K562 (cell line): Measurements from ENCODE around the gene TSPAN14. TPM values are rescaled to one million over a fixed set of nuclear protein-coding genes. Genes with fewer than 3 reads are reported as not detected.

Experiments
- ASH1L ChIP-seq: fragments of 450-650 bp; IDR thresholded peaks from 2 replicates; pipeline ENCODE4 v1.6.1; 2018; ENCODE audit warnings: borderline replicate concordance, mild to moderate bottlenecking, low read depth; ENCODE audit not compliant: partially characterized antibody
- BRD4 ChIP-seq: fragments of 200-600 bp; sonication (generic); IDR thresholded peaks from 2 replicates; pipeline ENCODE4 v1.6.1; 2017; ENCODE audit warnings: inconsistent platforms
- BRF1 ChIP-seq: IDR thresholded peaks from 3 replicates; pipeline ENCODE4 v1.6.1; 2011; ENCODE audit warnings: borderline replicate concordance, mild to moderate bottlenecking; ENCODE audit not compliant: insufficient read length; ENCODE audit errors: extremely low read depth
- CAMTA2 ChIP-seq: fragments of 250-450 bp; sonication (Bioruptor Pico); conservative IDR thresholded peaks from 2 replicates; pipeline ENCODE4 v1.5.1; 2022
- CBX5 ChIP-seq: IDR thresholded peaks from 2 replicates; pipeline ENCODE4 v1.6.1; 2014; ENCODE audit warnings: low read depth, borderline replicate concordance
- CHD4 ChIP-seq: fragments of 200-600 bp; sonication (generic); IDR thresholded peaks from 3 replicates; pipeline ENCODE4 v1.6.1; 2012; ENCODE audit warnings: low read depth, mild to moderate bottlenecking, mixed read lengths, low read length, inconsistent platforms; ENCODE audit not compliant: insufficient read depth, insufficient replicate concordance, poor library complexity, severe bottlenecking
- COPS2 ChIP-seq: fragments of 450-650 bp; conservative IDR thresholded peaks from 2 replicates; pipeline ENCODE4 v1.6.1; 2016; ENCODE audit warnings: mild to moderate bottlenecking, moderate library complexity
- FOXP1 ChIP-seq: sonication (generic); formaldehyde crosslinking; IDR thresholded peaks from 2 replicates; pipeline ENCODE4 v1.8.0; 2022; ENCODE audit warnings: mild to moderate bottlenecking, missing genetic modification reagents
- GTF2E2 ChIP-seq: fragments of 200-800 bp; sonication (Bioruptor generic); IDR thresholded peaks from 2 replicates; pipeline ENCODE4 v1.6.1; 2016; ENCODE audit warnings: missing genetic modification characterization, missing compliant biosample characterization
- HMG20A ChIP-seq: fragments of 450-650 bp; formaldehyde crosslinking; conservative IDR thresholded peaks from 2 replicates; pipeline ENCODE4 v1.4.0; 2020; ENCODE audit warnings: mild to moderate bottlenecking, mixed read lengths
- HSF4 ChIP-seq: fragments of 250-450 bp; sonication (Bioruptor Pico); IDR thresholded peaks from 2 replicates; pipeline ENCODE4 v2.1.2; 2022; ENCODE audit warnings: mild to moderate bottlenecking, moderate library complexity, borderline replicate concordance
- MTA2 ChIP-seq: fragments of 450-650 bp; IDR thresholded peaks from 2 replicates; pipeline ENCODE4 v1.6.1; 2016; ENCODE audit warnings: low read depth
- MYBL2 ChIP-seq, 2 experiments: fragments of 450-650 bp in 1 of 2; sonication (generic) in 1 of 2; formaldehyde crosslinking in 1 of 2; IDR thresholded peaks; 2 replicates each; pipeline versions ENCODE4 v1.6.1 to v1.8.1; 2017 to 2022; ENCODE audit warnings: borderline replicate concordance in 1 of 2, inconsistent platforms in 1 of 2, low read depth in 1 of 2, mild to moderate bottlenecking in 1 of 2, missing genetic modification reagents in 1 of 2, moderate library complexity in 1 of 2
- NFATC3 ChIP-seq: fragments of 450-650 bp; IDR thresholded peaks from 2 replicates; pipeline ENCODE4 v1.6.1; 2017; ENCODE audit warnings: mild to moderate bottlenecking
- PHF8 ChIP-seq: fragments of 200-600 bp; sonication (generic); IDR thresholded peaks from 2 replicates; pipeline ENCODE4 v1.6.1; 2012; ENCODE audit warnings: mixed run types, mild to moderate bottlenecking, inconsistent platforms, low read length, moderate library complexity, borderline replicate concordance
- POLR2A ChIP-seq: fragments of 450-650 bp; conservative IDR thresholded peaks from 2 replicates; pipeline ENCODE4 v1.6.1; 2016
- POLR2AphosphoS5 ChIP-seq: IDR thresholded peaks from 2 replicates; pipeline ENCODE4 v1.6.1; 2011; ENCODE audit warnings: mild to moderate bottlenecking, low read depth, low read length, moderate library complexity; ENCODE audit not compliant: control insufficient read depth, insufficient read depth
- POLR2G ChIP-seq: fragments of 200-400 bp; formaldehyde crosslinking; IDR thresholded peaks from 2 replicates; pipeline ENCODE4 v1.6.1; 2017; ENCODE audit warnings: low read depth, mild to moderate bottlenecking, antibody characterized with exemption, low read length, moderate library complexity
- SRSF3 ChIP-seq: fragments of 200-400 bp; formaldehyde crosslinking; IDR thresholded peaks from 2 replicates; pipeline ENCODE4 v1.6.1; 2016; ENCODE audit warnings: mild to moderate bottlenecking, low read length, moderate library complexity; ENCODE audit not compliant: insufficient read depth
- TCF3 ChIP-seq: sonication (generic); formaldehyde crosslinking; IDR thresholded peaks from 2 replicates; pipeline ENCODE4 v1.4.0; 2020; ENCODE audit warnings: mild to moderate bottlenecking, missing genetic modification reagents
- ZNF175 ChIP-seq: fragments of 200-800 bp; sonication (Bioruptor generic); IDR thresholded peaks from 2 replicates; pipeline ENCODE4 v1.6.1; 2016; ENCODE audit warnings: low read depth, mild to moderate bottlenecking, missing genetic modification characterization, missing compliant biosample characterization
- ZNF699 ChIP-seq: fragments of 250-450 bp; sonication (Bioruptor Pico); IDR thresholded peaks from 2 replicates; pipeline ENCODE4 v1.8.0; 2021; ENCODE audit warnings: mild to moderate bottlenecking, moderate library complexity; ENCODE audit not compliant: insufficient replicate concordance
- polyA plus RNA-seq, 8 experiments: library from polyadenylated mRNA; depleted of rRNA in 4 of 8; stranded (reverse) in 5 of 8; unstranded in 3 of 8; fragments of >200 nt; fragmentation: Nextera tagmentation in 2 of 8; fragmentation: Illumina TruSeq in 1 of 8; extraction: Ambion mirVana in 2 of 8; extraction: Trizol in 1 of 8; gene quantifications; 2 replicates each; pipeline versions ENCODE4 v1.2.1 to v1.2.3, GENCODE V29; 2011 to 2014; ENCODE audit warnings: inconsistent platforms in 1 of 8, missing spikeins in 1 of 8
- total RNA-seq, 7 experiments: library from RNA; depleted of rRNA in 6 of 7; stranded (reverse); fragments of >200 nt in 6 of 7; fragmentation: Illumina TruSeq in 2 of 7; extraction: Trizol in 2 of 7; gene quantifications; 2 replicates each; pipeline versions ENCODE4 v1.2.1 to v1.2.3, GENCODE V29; 2011 to 2021; ENCODE audit warnings: low replicate concordance in 1 of 7
- TF ChIP-seq, protein P1 (sequence below): IDR thresholded peaks from 3 replicates; pipeline ENCODE4 v1.6.1; 2011; ENCODE audit warnings: borderline replicate concordance, mild to moderate bottlenecking, moderate library complexity; ENCODE audit not compliant: insufficient read length; ENCODE audit errors: extremely low read depth
- TF ChIP-seq, protein P2 (sequence below): IDR thresholded peaks from 2 replicates; pipeline ENCODE4 v1.6.1; 2011; ENCODE audit warnings: borderline replicate concordance, low read depth, mild to moderate bottlenecking, moderate library complexity, low read length; ENCODE audit not compliant: insufficient read depth, poor library complexity, severe bottlenecking

The TSPAN14 gene
- total and polyA plus RNA-seq, 9 of the 15 experiments (the other 6 are each of a cell fraction or from before 2014, with no cell fraction given), result 5.8 to 92.9 (median 23.3) TPM

- TF ChIP-seq ZNF699, result no peak
- peak; percentile 78; the same call in 1 of the 2 replicates for TF ChIP-seq PHF8
- TF ChIP-seq, protein P1, sequence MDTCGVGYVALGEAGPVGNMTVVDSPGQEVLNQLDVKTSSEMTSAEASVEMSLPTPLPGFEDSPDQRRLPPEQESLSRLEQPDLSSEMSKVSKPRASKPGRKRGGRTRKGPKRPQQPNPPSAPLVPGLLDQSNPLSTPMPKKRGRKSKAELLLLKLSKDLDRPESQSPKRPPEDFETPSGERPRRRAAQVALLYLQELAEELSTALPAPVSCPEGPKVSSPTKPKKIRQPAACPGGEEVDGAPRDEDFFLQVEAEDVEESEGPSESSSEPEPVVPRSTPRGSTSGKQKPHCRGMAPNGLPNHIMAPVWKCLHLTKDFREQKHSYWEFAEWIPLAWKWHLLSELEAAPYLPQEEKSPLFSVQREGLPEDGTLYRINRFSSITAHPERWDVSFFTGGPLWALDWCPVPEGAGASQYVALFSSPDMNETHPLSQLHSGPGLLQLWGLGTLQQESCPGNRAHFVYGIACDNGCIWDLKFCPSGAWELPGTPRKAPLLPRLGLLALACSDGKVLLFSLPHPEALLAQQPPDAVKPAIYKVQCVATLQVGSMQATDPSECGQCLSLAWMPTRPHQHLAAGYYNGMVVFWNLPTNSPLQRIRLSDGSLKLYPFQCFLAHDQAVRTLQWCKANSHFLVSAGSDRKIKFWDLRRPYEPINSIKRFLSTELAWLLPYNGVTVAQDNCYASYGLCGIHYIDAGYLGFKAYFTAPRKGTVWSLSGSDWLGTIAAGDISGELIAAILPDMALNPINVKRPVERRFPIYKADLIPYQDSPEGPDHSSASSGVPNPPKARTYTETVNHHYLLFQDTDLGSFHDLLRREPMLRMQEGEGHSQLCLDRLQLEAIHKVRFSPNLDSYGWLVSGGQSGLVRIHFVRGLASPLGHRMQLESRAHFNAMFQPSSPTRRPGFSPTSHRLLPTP, result no peak
- TF ChIP-seq NFATC3, result no peak
- no peak for TF ChIP-seq BRF1
- peak; percentile 57; the same call in 1 of the 2 replicates for TF ChIP-seq POLR2A
- TF ChIP-seq CHD4, result no peak
- TF ChIP-seq CAMTA2 (CRISPR knock-in tag), result no peak
- no peak for TF ChIP-seq HMG20A (CRISPR knock-in tag)
- TF ChIP-seq POLR2AphosphoS5, result peak; percentile 46; the same call in 1 of the 2 replicates
- peak; percentile 85 for TF ChIP-seq POLR2G
- TF ChIP-seq CBX5, result no peak
- no peak for TF ChIP-seq TCF3
- TF ChIP-seq MTA2, result no peak
- no peak for TF ChIP-seq GTF2E2 (tag)
- no peak for TF ChIP-seq FOXP1 (CRISPR knock-in tag)
- no peak for TF ChIP-seq SRSF3
- TF ChIP-seq, protein P2, sequence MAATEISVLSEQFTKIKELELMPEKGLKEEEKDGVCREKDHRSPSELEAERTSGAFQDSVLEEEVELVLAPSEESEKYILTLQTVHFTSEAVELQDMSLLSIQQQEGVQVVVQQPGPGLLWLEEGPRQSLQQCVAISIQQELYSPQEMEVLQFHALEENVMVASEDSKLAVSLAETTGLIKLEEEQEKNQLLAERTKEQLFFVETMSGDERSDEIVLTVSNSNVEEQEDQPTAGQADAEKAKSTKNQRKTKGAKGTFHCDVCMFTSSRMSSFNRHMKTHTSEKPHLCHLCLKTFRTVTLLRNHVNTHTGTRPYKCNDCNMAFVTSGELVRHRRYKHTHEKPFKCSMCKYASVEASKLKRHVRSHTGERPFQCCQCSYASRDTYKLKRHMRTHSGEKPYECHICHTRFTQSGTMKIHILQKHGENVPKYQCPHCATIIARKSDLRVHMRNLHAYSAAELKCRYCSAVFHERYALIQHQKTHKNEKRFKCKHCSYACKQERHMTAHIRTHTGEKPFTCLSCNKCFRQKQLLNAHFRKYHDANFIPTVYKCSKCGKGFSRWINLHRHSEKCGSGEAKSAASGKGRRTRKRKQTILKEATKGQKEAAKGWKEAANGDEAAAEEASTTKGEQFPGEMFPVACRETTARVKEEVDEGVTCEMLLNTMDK, result no peak
- TF ChIP-seq ZNF175 (CRISPR knock-in tag), result no peak
- TF ChIP-seq COPS2, result no peak
- TF ChIP-seq BRD4, result no peak
- TF ChIP-seq ASH1L, result no peak
- no peak for TF ChIP-seq MYBL2 (IDR thresholded peaks at IDR 0.05; ENCODE audit: low read depth)
- no peak for TF ChIP-seq MYBL2 (CRISPR knock-in tag; IDR thresholded peaks at IDR 0.05; ENCODE audit: borderline replicate concordance)
- no peak for TF ChIP-seq HSF4 (CRISPR knock-in tag)
Observed at GRCh38 chr10:80453842-80454512, at the start of gene TSPAN14 (continued).
